ENCODE measurements around the gene PTPRQ.
"Not testable (repeated sequence)": the region's sequence is repeated elsewhere in the genome, so short reads cannot be mapped to it uniquely, and the experiment has no call there.

PTPRQ gene

DNA sequence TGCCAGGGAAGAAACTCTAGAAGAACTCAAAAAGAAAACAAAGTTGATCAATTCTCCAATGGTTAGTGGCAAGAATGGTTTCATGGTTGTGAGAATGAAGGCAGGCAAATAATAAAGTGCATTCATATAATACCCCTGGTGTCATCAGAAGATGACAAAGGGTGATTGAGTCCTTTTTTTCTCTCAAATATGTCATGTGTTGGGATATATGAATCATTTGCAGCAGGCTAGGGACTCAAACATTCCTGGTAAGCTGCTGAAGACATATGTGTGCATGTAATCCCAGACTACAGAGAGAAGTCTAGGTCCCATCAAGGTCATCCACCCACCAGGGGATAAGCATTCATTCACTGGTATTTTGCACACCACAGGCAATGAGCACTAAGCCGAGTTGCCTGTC lies 181.0 kb downstream of the PTPRQ start:
- no peak for DNase-seq (ENCODE audit: extremely low spot score, insufficient read length, low read depth)
- no peak for FAIRE-seq

DNA sequence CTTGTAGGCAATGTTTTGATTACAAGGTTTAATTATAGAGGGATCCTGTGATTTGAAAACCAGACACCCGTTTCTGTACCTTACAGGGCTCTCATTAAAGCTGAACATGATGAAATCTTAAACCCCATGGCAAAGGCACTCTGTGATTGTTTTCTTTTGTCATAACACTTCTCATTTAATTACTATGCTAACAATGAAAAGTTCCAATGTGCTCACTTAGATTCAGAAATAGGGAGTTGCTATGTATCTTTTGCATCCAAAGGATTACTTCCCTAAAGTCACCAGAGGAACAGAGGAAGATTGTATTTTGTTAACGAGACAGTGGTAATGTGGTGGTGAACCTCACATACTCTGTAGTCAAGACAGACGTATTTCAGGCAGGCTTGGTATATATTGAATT lies 181.9 kb downstream of the PTPRQ start:
- no peak for DNase-seq (ENCODE audit: extremely low spot score, insufficient read length, low read depth)
- peak; percentile 18 for FAIRE-seq

DNA sequence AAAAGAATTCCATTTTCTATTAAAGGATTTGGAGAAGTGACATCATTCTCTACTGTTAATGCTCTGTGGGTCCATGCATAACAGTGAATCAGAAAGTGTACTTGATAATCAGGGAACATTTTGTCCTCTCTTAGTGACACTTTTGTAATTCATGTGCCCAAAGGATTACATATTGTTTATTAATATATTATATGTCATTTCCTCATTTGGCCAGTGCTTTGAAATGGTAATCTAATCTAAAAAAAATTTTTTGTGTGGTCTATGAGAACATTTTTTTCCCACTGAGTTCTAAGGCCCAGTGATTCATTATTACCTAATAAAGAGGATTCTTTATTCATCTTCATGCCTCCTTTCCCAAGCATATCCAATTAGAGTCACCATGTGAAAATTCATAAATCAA lies 183.7 kb downstream of the PTPRQ start:
- DNase-seq (ENCODE audit: extremely low spot score, insufficient read length, low read depth) (no peak), FAIRE-seq (no peak)

DNA sequence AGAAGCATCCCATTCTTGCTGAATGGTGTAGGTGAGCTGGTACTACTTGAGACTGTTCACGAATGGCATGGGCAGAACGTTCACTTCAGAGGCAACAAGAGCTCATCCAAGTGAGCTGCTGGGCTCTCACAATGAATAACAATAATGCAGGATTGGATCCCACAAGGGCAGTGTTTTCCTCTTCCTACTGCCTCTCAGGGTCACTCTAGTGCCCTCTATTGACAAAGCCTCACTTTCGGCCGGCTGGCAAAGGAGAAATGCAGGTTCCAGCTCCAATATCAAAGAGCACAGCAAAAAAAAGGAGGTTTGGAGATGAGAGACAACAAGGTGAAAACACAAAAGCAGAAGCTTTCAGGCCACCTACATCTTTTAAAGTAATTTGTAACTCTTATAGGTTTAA lies 188.8 kb downstream of the PTPRQ start:
- FAIRE-seq (no peak), DNase-seq (ENCODE audit: extremely low spot score, insufficient read length, low read depth) (no peak)

- FAIRE-seq (no peak), DNase-seq (ENCODE audit: extremely low spot score, insufficient read length, low read depth) (no peak)
Observed at GRCh38 chr12:80634903-80635302, 190.9 kb downstream of the PTPRQ start.

- DNase-seq (ENCODE audit: extremely low spot score, insufficient read length, low read depth) (no peak), FAIRE-seq (no peak)
Observed at GRCh38 chr12:80636832-80637231, 192.8 kb downstream of the PTPRQ start.

GRCh38 chr12:80641936-80642335 lies 197.9 kb downstream of the PTPRQ start:
- FAIRE-seq (no peak), DNase-seq (ENCODE audit: extremely low spot score, insufficient read length, low read depth) (no peak)

DNA sequence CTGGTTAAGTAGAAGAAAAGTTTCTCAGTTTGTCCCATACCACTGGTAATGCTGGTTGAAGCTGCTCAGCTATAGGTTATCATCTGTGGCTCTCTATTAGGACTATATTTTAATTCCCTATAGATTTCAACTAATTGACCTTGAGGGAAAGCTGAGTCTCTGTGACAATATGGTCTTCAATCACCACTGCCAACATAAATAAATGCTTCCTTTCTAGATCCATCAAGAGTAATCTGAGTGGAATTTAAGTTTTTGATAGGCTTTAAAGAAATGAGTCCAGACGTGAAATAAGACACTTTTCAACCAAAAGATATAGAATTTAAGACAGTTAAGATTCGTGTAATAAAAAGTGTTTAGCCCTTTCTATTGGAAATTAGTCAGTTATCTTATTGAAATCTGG lies 199.9 kb downstream of the PTPRQ start:
- no peak for FAIRE-seq
- no peak for DNase-seq (ENCODE audit: extremely low spot score, insufficient read length, low read depth)

GRCh38 chr12:80648881-80649280 lies 204.8 kb downstream of the PTPRQ start:
- DNase-seq (ENCODE audit: extremely low spot score, insufficient read length, low read depth), result no peak
- no peak for FAIRE-seq

GRCh38 chr12:80655751-80656150 lies 211.7 kb downstream of the PTPRQ start:
- no peak for FAIRE-seq
- no peak for DNase-seq (ENCODE audit: extremely low spot score, insufficient read length, low read depth)

DNA sequence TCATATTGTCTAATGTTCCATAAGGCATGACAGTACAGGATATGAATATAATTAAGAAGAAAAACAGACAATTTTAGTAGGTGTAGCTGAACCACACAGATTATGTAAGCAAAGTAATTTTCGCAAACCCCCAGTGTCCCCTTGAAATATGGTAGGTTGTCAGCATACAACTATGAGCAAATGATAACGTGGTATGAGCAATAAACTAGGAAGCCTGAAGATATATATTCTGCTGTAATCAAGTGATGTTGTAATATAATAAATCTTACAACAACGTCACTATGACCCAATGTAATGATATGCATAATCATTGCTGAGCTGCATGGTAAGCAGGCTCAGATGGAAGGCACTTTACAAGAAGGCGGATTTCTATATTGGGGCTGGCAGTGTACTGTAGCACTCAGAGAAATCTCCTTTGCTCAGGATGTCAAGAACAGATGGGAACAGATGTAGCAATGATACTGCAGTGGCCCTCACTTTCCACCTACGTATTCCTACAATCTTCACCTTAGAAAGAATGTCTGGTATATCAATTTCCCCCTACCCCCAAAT lies 215.6 kb downstream of the PTPRQ start:
- FAIRE-seq (no peak), DNase-seq (ENCODE audit: extremely low spot score, insufficient read length, low read depth) (no peak)

DNA sequence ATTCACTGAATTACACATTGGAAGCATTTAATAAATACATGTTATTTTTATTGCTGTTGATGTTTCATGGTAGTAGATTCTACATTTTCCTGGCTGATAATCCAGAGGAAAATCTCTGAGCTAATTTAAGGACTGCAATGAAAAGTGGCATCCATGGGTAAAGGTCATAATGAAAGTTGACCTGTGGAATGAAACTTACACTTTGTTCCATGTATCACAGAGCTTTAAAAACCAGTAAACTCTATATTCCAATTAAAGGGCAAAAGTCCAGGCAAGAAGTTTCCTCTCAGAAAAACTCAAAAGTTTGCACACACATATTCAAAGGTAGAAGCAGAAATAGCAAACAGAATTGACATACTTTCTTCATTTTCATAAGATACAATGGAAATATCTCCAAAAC lies 218.6 kb downstream of the PTPRQ start:
- no peak for FAIRE-seq
- no peak for DNase-seq (ENCODE audit: extremely low spot score, insufficient read length, low read depth)

DNA sequence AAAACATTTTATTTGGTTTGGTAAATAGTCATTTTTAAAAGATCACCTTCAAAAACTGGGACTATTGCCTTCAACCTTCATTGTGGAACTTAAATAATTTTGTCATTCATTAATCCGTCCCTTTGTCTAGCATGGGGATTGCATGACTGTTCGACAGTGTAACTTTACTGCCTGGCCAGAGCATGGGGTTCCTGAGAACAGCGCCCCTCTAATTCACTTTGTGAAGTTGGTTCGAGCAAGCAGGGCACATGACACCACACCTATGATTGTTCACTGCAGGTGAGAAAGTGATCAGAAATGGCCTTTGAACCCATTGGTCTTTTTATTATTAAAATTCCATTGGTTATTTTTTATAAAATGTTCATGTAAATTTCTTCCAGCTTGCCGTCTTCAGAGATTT lies 226.2 kb downstream of the PTPRQ start:
- DNase-seq (ENCODE audit: extremely low spot score, insufficient read length, low read depth), result no peak
- FAIRE-seq, result no peak

- DNase-seq (ENCODE audit: extremely low spot score, insufficient read length, low read depth); FAIRE-seq: not testable (repeated sequence)
Observed at GRCh38 chr12:80676042-80676636, 232.1 kb downstream of the PTPRQ start.

GRCh38 chr12:80676856-80677255 lies 232.8 kb downstream of the PTPRQ start:
- no peak for DNase-seq (ENCODE audit: extremely low spot score, insufficient read length, low read depth)
- FAIRE-seq, result no peak

- FAIRE-seq (no peak), DNase-seq (ENCODE audit: extremely low spot score, insufficient read length, low read depth) (no peak)
Observed at GRCh38 chr12:80677994-80678393, 234.0 kb downstream of the PTPRQ start.

DNA sequence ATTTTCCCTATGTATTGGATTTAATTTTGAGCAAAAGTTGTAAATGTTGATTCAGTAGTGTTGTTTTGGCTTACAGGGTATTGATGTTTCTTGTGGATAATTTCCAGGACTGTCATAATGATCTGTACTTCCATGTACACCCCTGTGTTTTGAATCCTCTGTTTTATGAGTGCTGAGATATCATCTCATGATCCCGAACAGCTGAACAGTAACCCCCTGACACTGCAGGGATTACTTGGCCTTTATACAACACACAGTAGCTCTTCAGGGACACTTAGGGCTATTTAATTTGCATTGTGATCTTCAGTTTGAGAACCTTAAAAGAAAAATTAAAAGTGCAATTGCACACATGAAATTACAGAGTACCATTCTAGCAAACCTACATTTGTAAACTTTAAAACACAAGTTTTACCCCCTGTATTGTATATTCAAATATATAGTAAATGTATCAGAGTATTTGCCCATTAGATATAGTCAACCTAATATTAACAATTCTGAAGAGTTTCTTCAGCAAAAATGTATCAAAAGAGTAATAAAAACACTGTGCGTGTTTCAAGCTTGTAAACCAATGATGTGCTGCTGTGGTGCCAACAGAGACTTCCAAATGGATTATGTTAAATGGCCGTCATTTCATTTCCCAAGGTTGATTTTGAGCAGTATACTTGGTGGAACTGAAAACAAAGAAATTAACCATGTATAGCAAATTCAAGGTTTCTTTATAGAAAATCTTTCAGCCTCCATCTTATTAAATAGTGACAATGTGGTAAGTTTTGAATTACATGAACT lies 235.5 kb downstream of the PTPRQ start:
- no peak for FAIRE-seq
- DNase-seq (ENCODE audit: extremely low spot score, insufficient read length, low read depth), result no peak

GRCh38 chr12:80681287-80681686 lies 237.3 kb downstream of the PTPRQ start:
- no peak for DNase-seq (ENCODE audit: extremely low spot score, insufficient read length, low read depth)
- FAIRE-seq, result no peak

GRCh38 chr12:80681786-80682185 lies 237.8 kb downstream of the PTPRQ start:
- DNase-seq (ENCODE audit: extremely low spot score, insufficient read length, low read depth), result no peak
- no peak for FAIRE-seq

- no peak for FAIRE-seq
- DNase-seq (ENCODE audit: extremely low spot score, insufficient read length, low read depth), result no peak
Observed at GRCh38 chr12:80684077-80684495, 240.1 kb downstream of the PTPRQ start.

DNA sequence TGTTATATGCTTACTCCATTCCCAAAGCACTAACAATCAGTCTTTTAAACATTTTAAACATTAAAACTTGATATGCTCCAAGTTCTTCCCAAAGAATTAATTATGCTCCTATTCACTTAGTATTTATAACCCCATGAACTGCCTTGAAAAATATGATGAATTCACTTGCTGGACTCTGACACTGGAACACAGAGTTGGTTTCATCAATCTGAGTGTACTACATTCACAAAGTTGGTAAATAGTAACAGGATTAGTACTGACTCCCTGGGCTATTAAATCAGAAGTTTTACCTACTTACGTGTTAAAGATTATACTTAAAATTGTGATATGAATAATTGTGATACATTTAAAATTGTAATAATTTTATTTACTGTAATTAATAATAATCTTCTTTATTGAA lies 246.1 kb downstream of the PTPRQ start:
- no peak for DNase-seq (ENCODE audit: extremely low spot score, insufficient read length, low read depth)
- FAIRE-seq, result no peak

DNA sequence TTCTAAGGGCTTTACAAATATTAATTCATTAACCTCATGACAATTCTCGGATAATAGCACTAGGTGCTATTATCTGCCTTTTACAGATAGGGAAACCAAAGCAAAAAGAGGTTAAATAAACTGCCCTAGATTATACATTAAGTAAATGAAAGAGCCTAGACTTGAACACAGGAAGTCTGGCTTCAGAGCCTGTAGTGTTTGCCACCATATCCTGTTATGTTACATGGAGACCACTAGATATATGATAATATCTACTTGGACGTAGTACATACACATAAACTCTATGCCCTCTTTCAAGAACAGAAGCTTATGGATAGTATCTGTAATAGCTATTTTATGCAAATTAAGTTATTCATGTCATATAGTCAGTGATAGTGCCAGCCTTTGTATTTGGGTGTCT lies 246.5 kb downstream of the PTPRQ start:
- no peak for FAIRE-seq
- DNase-seq (ENCODE audit: extremely low spot score, insufficient read length, low read depth), result no peak
